ENCODE data around the gene TTC38. TPM values are rescaled to one million over a fixed set of nuclear protein-coding genes. Genes with fewer than 3 reads are reported as not detected.

TTC38 gene
- total RNA-seq, 4 donors from 2014 or later, result 13.6 to 30.5 (median 19.5) TPM

DNA sequence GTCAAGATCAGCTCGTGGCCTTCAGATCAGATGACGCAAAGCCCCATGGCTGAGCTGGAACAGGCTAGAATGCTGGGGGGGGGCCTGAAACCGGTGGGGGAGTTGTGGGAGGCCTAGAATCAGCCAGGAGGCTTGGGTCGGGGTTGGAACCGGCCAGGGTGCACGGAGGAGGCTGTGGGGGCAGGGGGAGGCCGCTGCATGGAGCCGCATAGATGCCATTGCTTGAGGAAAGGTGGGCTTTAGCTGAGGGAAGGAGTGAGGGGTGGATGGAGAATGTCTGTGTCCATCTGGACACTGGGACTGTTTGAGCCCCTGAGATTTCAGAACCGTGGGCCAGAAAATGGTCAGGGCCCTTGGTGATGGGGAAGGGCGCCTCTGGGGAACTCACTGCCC, 42.9 kb upstream of the TTC38 start:
- Histone ChIP-seq H3K4me1 (no peaks in the 10 kb centered on the region), H3K4me3 (no peak overlapping the region), H3K9me3 (no peaks in the 10 kb centered on the region), H3K27me3 (no peaks in the 10 kb centered on the region), H3K27ac (no peak overlapping the region), H3K36me3 (peaks cover 5 to 67% (median 8%) of the 10 kb centered on the region in 3 donors)
- intact Hi-C loops (cut with DNase I), result no loop called here
- no peak for TF ChIP-seq CTCF (IDR thresholded peaks at IDR 0.05)
- TF ChIP-seq POLR2A (IDR thresholded peaks at IDR 0.05), result no peak
- no peak for DNase-seq
- 71 to 87% methylated on average over 8 to 10 of the region's 10 CpGs for WGBS, 2 donors

DNA sequence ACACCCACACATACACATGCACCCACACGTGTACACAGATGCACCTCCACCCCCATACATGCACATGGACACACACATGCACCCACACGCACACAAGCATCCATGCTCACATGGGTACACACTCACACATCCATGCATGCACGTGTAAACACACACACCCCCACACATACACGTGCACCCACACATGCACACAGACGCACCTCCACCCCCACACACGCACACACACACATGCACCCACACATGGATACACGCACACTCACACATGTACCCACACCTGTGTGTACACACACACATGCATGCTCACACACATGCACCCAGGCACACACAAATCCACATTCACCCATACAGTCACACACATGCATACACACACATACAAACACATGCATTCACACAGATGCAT, 42.2 kb upstream of the TTC38 start:
- Histone ChIP-seq H3K27me3 (no peaks in the 10 kb centered on the region), H3K36me3 (peaks cover 0 to 60% (median 4%) of the 10 kb centered on the region in 3 donors), H3K4me3 (no peak overlapping the region), H3K9me3 (no peaks in the 10 kb centered on the region), H3K4me1 (no peaks in the 10 kb centered on the region), H3K27ac (no peak overlapping the region)
- DNase-seq, result no peak
- intact Hi-C loops (cut with DNase I), result no loop called here
- TF ChIP-seq CTCF (IDR thresholded peaks at IDR 0.05) (no peak), POLR2A (IDR thresholded peaks at IDR 0.05) (no peak)
- 94 to 100% methylated on average over 7 of the region's 7 CpGs for WGBS, 2 donors

GRCh38 chr22:46226577-46226976, 41.2 kb upstream of the TTC38 start:
- intact Hi-C loops (cut with DNase I), result no loop called here
- TF ChIP-seq POLR2A (IDR thresholded peaks at IDR 0.05), result no peak
- 91 to 92% methylated on average over 7 of the region's 7 CpGs for WGBS, 2 donors
- Histone ChIP-seq H3K4me3 (no peak overlapping the region), H3K27me3 (no peaks in the 10 kb centered on the region), H3K4me1 (no peaks in the 10 kb centered on the region), H3K9me3 (no peaks in the 10 kb centered on the region), H3K27ac (no peak overlapping the region), H3K36me3 (peaks cover 0 to 54% (median 0%) of the 10 kb centered on the region in 3 donors)
- DNase-seq, result no peak

GRCh38 chr22:46229701-46230100, 38.1 kb upstream of the TTC38 start:
- Histone ChIP-seq H3K9me3 (no peaks in the 10 kb centered on the region), H3K27ac (no peak overlapping the region), H3K4me1 (peaks cover 0 to 5% (median 0%) of the 10 kb centered on the region in 3 donors), H3K4me3 (no peak overlapping the region), H3K27me3 (no peaks in the 10 kb centered on the region), H3K36me3 (peaks cover 0 to 48% (median 0%) of the 10 kb centered on the region in 3 donors)
- intact Hi-C loops (cut with DNase I), result no loop called here
- no peak for DNase-seq
- TF ChIP-seq CTCF (IDR thresholded peaks at IDR 0.05), result no peak
- TF ChIP-seq POLR2A (IDR thresholded peaks at IDR 0.05), result no peak
- 83 to 96% methylated on average over 2 to 7 of the region's 8 CpGs for WGBS, 2 donors

GRCh38 chr22:46230262-46230901, 37.4 kb upstream of the TTC38 start:
- Histone ChIP-seq H3K27me3 (no peaks in the 10 kb centered on the region), H3K4me1 (peaks cover 0 to 5% (median 0%) of the 10 kb centered on the region in 3 donors), H3K27ac (no peak overlapping the region), H3K9me3 (no peaks in the 10 kb centered on the region), H3K4me3 (no peak overlapping the region), H3K36me3 (peaks cover 0 to 48% (median 0%) of the 10 kb centered on the region in 3 donors)
- intact Hi-C loops (cut with DNase I), result no loop called here
- no peak for DNase-seq
- TF ChIP-seq CTCF (IDR thresholded peaks at IDR 0.05) (no peak), POLR2A (IDR thresholded peaks at IDR 0.05) (no peak)
- 88 to 91% methylated on average over 10 to 13 of the region's 13 CpGs for whole genome bisulfite sequencing, 2 donors

Data from esophagus squamous epithelium (tissue), 5 donors.